IMR-90 (cell line): Measurements from ENCODE around the gene MAP1LC3B2. TPM values are rescaled to one million over a fixed set of nuclear protein-coding genes. Genes with fewer than 3 reads are reported as not detected.

Experiments used
- ATAC-seq: fragments of 200-7000 bp; cut with Tn5 transposase; 2 replicates; pipeline ENCODE4 v1.9.1; 2020; ENCODE audit warnings: low read depth, mild to moderate bottlenecking, moderate library complexity
- BruUV-seq: library from RNA; stranded (reverse); fragments of 400-500 nt; replicated peaks from 2 replicates; lab custom pipeline; 2021; lab: Mats Ljungman, UMichigan
- CTCF ChIA-PET: fragments of 300-600 bp; formaldehyde crosslinking; extraction: SDS; loops from one replicate; lab custom pipeline; 2021; ENCODE audit warnings: antibody characterized with exemption; lab: Yijun Ruan, JAX
- POLR2A ChIA-PET: fragments of 300-600 bp; sonication (Branson Sonifier 250); formaldehyde crosslinking; loops from one replicate; lab custom pipeline; 2022; ENCODE audit warnings: antibody characterized with exemption; ENCODE audit not compliant: unreplicated experiment; lab: Charles Lee
- DNase-seq: peaks from one replicate; pipeline ENCODE4 v3.0.0; 2013
- H2AFZ ChIP-seq: replicated peaks from 2 replicates; pipeline ENCODE3; 2013; ENCODE audit warnings: low read length, mild to moderate bottlenecking; ENCODE audit not compliant: poor library complexity
- H2AK5ac ChIP-seq: 2 replicates; pipeline ENCODE4 v1.6.1; 2013; ENCODE audit warnings: low read depth, low read length, inconsistent platforms
- H2AK9ac ChIP-seq: replicated peaks from 2 replicates; pipeline ENCODE3; 2013; ENCODE audit warnings: mild to moderate bottlenecking, low read depth, low read length, moderate library complexity; ENCODE audit not compliant: poor library complexity
- H2BK120ac ChIP-seq: 2 replicates; pipeline ENCODE4 v1.6.1; 2013; ENCODE audit warnings: low read depth, low read length, inconsistent platforms
- H2BK15ac ChIP-seq: 3 replicates; pipeline ENCODE4 v1.6.1; 2013; ENCODE audit warnings: low read depth, low read length, inconsistent platforms
- H2BK20ac ChIP-seq: 2 replicates; pipeline ENCODE4 v1.6.1; 2013; ENCODE audit warnings: low read depth, mild to moderate bottlenecking, inconsistent platforms, low read length, moderate library complexity
- H2BK5ac ChIP-seq: 2 replicates; pipeline ENCODE4 v1.6.1; 2013; ENCODE audit warnings: mild to moderate bottlenecking, low read depth, low read length, inconsistent platforms; ENCODE audit not compliant: poor library complexity, severe bottlenecking
- H3K14ac ChIP-seq: replicated peaks from 2 replicates; pipeline ENCODE4 v1.6.1; 2013; ENCODE audit warnings: low read depth, low read length, inconsistent platforms
- H3K18ac ChIP-seq: 2 replicates; pipeline ENCODE4 v1.6.1; 2013; ENCODE audit warnings: low read depth, low read length, control low read depth
- H3K23ac ChIP-seq: 2 replicates; pipeline ENCODE4 v1.6.1; 2013; ENCODE audit warnings: low read depth, low read length, inconsistent platforms
- H3K27ac ChIP-seq: 2 replicates; pipeline ENCODE4 v1.5.1; 2013; ENCODE audit warnings: mild to moderate bottlenecking, control low read depth, low read length; ENCODE audit not compliant: insufficient read depth
- H3K27me3 ChIP-seq: 2 replicates; pipeline ENCODE4 v1.6.1; 2013; ENCODE audit warnings: low read length; ENCODE audit not compliant: control insufficient read depth, insufficient read depth
- H3K36me3 ChIP-seq: 2 replicates; pipeline ENCODE4 v1.6.1; 2013; ENCODE audit warnings: low read length, mixed read lengths; ENCODE audit not compliant: control insufficient read depth, insufficient read depth
- H3K4ac ChIP-seq: 2 replicates; pipeline ENCODE4 v1.6.1; 2013; ENCODE audit warnings: low read depth, low read length, inconsistent platforms
- H3K4me1 ChIP-seq: 2 replicates; pipeline ENCODE4 v1.6.1; 2013; ENCODE audit warnings: low read length, mixed read lengths; ENCODE audit not compliant: control insufficient read depth, insufficient read depth
- H3K4me2 ChIP-seq: 2 replicates; pipeline ENCODE4 v1.6.1; 2013; ENCODE audit warnings: low read depth, mild to moderate bottlenecking, control low read depth, low read length, moderate library complexity
- H3K4me3 ChIP-seq: 2 replicates; pipeline ENCODE4 v1.5.1; 2013; ENCODE audit warnings: low read depth, mild to moderate bottlenecking, control low read depth, low read length, moderate library complexity; ENCODE audit not compliant: insufficient read depth
- H3K56ac ChIP-seq: 2 replicates; pipeline ENCODE4 v1.6.1; 2013; ENCODE audit warnings: low read length, inconsistent platforms; ENCODE audit not compliant: insufficient read depth; ENCODE audit errors: extremely low read depth
- H3K79me1 ChIP-seq, 2 experiments: 2 replicates each; pipeline ENCODE4 v1.6.1; 2013; ENCODE audit warnings: low read length in 2 of 2, inconsistent platforms in 1 of 2, low read depth in 1 of 2
- H3K9ac ChIP-seq: 2 replicates; pipeline ENCODE4 v1.6.1; 2013; ENCODE audit warnings: low read depth, low read length, control low read depth
- H3K9me1 ChIP-seq: 2 replicates; pipeline ENCODE4 v1.6.1; 2013; ENCODE audit warnings: low read length, inconsistent platforms; ENCODE audit not compliant: insufficient read depth
- H3K9me3 ChIP-seq: 2 replicates; pipeline ENCODE4 v1.6.1; 2013; ENCODE audit warnings: low read length; ENCODE audit not compliant: control insufficient read depth, insufficient read depth
- H4K20me1 ChIP-seq: 2 replicates; pipeline ENCODE4 v1.6.1; 2013; ENCODE audit warnings: low read length, inconsistent platforms; ENCODE audit not compliant: insufficient read depth
- H4K5ac ChIP-seq: 2 replicates; pipeline ENCODE4 v1.6.1; 2013; ENCODE audit warnings: mild to moderate bottlenecking, low read depth, low read length, control low read depth
- H4K8ac ChIP-seq, 2 experiments: 2 replicates each; pipeline ENCODE4 v1.6.1; 2013; ENCODE audit warnings: low read depth in 2 of 2, low read length in 2 of 2, control low read depth in 1 of 2, inconsistent platforms in 1 of 2
- H4K91ac ChIP-seq: 2 replicates; pipeline ENCODE4 v1.6.1; 2013; ENCODE audit warnings: low read depth, low read length, inconsistent platforms; ENCODE audit not compliant: insufficient read depth
- CHD1 ChIP-seq: IDR thresholded peaks from 2 replicates; pipeline ENCODE4 v1.6.1; 2012; ENCODE audit warnings: low read depth, low read length, improper control_type of control experiment
- FOS ChIP-seq: fragments of 150-350 bp; IDR thresholded peaks from 2 replicates; pipeline ENCODE4 v1.6.1; 2016; ENCODE audit warnings: low read depth, low read length
- NFE2L2 ChIP-seq: fragments of 150-350 bp; IDR thresholded peaks from 2 replicates; pipeline ENCODE4 v1.6.1; 2016; ENCODE audit warnings: low read depth, mild to moderate bottlenecking, low read length
- POLR2A ChIP-seq: IDR thresholded peaks from 2 replicates; pipeline ENCODE4 v1.6.1; 2012; ENCODE audit warnings: mild to moderate bottlenecking, low read depth, low read length
- RAD21 ChIP-seq: IDR thresholded peaks from 2 replicates; pipeline ENCODE4 v1.6.1; 2012; ENCODE audit warnings: low read length, improper control_type of control experiment
- RFX5 ChIP-seq: IDR thresholded peaks from 2 replicates; pipeline ENCODE4 v1.8.0; 2012; ENCODE audit warnings: low read depth, mild to moderate bottlenecking, low read length, moderate library complexity
- SMC3 ChIP-seq: fragments of 150-350 bp; IDR thresholded peaks from 2 replicates; pipeline ENCODE4 v1.6.1; 2016; ENCODE audit warnings: low read depth, mild to moderate bottlenecking, antibody characterized with exemption, low read length, moderate library complexity
- WGBS, 2 experiments: methylation state at CpG; one replicate each; pipeline versions ENCODE4 v1.1.5 to v1.1.7; 2013; ENCODE audit warnings: missing lambda C conversion rate in 2 of 2; ENCODE audit not compliant: insufficient read length in 1 of 2; ENCODE audit errors: extremely low coverage in 2 of 2; 5-methylcytosine and 5-hydroxymethylcytosine counted together
- dilution Hi-C: fragments of 300-500 bp; cut with HindIII; formaldehyde crosslinking; loops from one replicate; pipeline ENCODE4 v1.14.3; 2018; ENCODE audit warnings: low sequenced_read_pairs; ENCODE audit not compliant: unreplicated experiment
- in situ Hi-C: fragments of 300-500 bp; cut with MboI; formaldehyde crosslinking; loops from 3 replicates; pipeline ENCODE4 v1.14.3; 2019; ENCODE audit warnings: low sequenced_read_pairs, inconsistent platforms, mixed read lengths
- intact Hi-C: fragments of 100-400 bp; cut with micrococcal nuclease; formaldehyde crosslinking; loops from 2 replicates; pipeline ENCODE4 v1.10.0; 2022
- polyA plus RNA-seq, 3 experiments: library from polyadenylated mRNA; depleted of rRNA; stranded (reverse); fragments of >200 nt; gene quantifications; 2 replicates each; pipeline ENCODE4 v1.2.3, GENCODE V29; 2012; ENCODE audit warnings: low replicate concordance in 1 of 3
- total RNA-seq: library from RNA; depleted of rRNA; stranded (reverse); fragments of >200 nt; gene quantifications from 2 replicates; pipeline ENCODE4 v1.2.3, GENCODE V29; 2012
- TF ChIP-seq, protein P1 (sequence below): conservative IDR thresholded peaks from 2 replicates; pipeline ENCODE4 v1.5.1; 2012; ENCODE audit warnings: mild to moderate bottlenecking, low read depth, low read length, improper control_type of control experiment

Gene MAP1LC3B2
- total and polyA plus RNA-seq, 2 of the 4 experiments (the other 2 are of a cell fraction): 1.4 TPM; not detected in 1

DNA sequence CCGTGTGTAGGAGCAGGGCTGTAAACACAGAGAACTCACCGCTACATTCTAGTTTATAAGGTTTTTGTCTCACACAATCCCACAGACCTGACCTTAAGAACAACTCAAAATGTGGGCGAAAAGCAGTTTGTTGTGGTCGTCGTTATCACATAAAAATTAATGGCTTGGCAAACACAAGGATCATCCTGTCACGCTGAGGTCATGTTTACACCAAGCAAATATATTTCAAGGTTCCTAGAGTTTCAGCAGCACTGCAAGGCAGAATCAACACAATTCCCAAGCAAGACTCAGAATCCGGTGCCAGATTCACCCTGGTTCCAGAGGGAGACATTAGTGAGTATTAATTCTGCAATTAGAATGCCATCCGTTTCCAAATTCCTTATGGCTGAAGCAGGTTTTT is 30.1 kb upstream of the MAP1LC3B2 start:
- no peak for ATAC-seq
- no peaks in the 10 kb centered on the region for H3K27me3 ChIP-seq
- H3K4me1 ChIP-seq: peaks cover 16% of the 10 kb centered on the region
- peak; percentile 59 for DNase-seq
- peak overlapping the region; percentile 38; the same call in 1 of the 2 replicates for H3K4ac ChIP-seq
- no peak overlapping the region for H3K18ac ChIP-seq
- WGBS, 2 experiments: no CpG with 5 or more reads among the region's 8 CpGs
- no peak overlapping the region for H2AK9ac ChIP-seq
- H3K9me3 ChIP-seq: no peaks in the 10 kb centered on the region
- no peak overlapping the region for H2BK5ac ChIP-seq
- no TSS peak for BruUV-seq
- peak overlapping the region in 1 of 2 experiments; percentile 46; a peak in 1 of 4 replicates for H4K8ac ChIP-seq
- H3K79me1 ChIP-seq: no peaks in the 10 kb centered on the region
- H3K14ac ChIP-seq: 0 out of 2 replicates have a peak overlapping the region, but pooled peaks have one; percentile 0
- ChIA-PET POLR2A (no interaction called here), CTCF (no interaction called here)
- H3K56ac ChIP-seq: peak overlapping the region; percentile 9; the same call in 1 of the 2 replicates
- peak overlapping the region; percentile 79; the same call in 1 of the 2 replicates for H2AK5ac ChIP-seq
- in situ Hi-C loops: no loop called here
- no peak overlapping the region for H3K27ac ChIP-seq
- dilution Hi-C loops: no loop called here
- no peak overlapping the region for H3K4me2 ChIP-seq
- TF ChIP-seq POLR2A (no peak), CHD1 (no peak), SMC3 (no peak), NFE2L2 (no peak), RFX5 (no peak), RAD21 (no peak), FOS (no peak)
- TF ChIP-seq, protein P1, sequence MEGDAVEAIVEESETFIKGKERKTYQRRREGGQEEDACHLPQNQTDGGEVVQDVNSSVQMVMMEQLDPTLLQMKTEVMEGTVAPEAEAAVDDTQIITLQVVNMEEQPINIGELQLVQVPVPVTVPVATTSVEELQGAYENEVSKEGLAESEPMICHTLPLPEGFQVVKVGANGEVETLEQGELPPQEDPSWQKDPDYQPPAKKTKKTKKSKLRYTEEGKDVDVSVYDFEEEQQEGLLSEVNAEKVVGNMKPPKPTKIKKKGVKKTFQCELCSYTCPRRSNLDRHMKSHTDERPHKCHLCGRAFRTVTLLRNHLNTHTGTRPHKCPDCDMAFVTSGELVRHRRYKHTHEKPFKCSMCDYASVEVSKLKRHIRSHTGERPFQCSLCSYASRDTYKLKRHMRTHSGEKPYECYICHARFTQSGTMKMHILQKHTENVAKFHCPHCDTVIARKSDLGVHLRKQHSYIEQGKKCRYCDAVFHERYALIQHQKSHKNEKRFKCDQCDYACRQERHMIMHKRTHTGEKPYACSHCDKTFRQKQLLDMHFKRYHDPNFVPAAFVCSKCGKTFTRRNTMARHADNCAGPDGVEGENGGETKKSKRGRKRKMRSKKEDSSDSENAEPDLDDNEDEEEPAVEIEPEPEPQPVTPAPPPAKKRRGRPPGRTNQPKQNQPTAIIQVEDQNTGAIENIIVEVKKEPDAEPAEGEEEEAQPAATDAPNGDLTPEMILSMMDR: no peak
- no peak overlapping the region for H2AFZ ChIP-seq
- no peak overlapping the region for H3K9ac ChIP-seq
- H3K4me3 ChIP-seq: no peak overlapping the region
- peak overlapping the region; percentile 49; the same call in 1 of the 2 replicates for H2BK120ac ChIP-seq
- H4K5ac ChIP-seq: no peak overlapping the region
- intact Hi-C loops: loop anchor here (5.0 to 10.0 kb wide), 2 partner anchors 97 to 534 kb away; no protein-coding TSS in a partner anchor
- no peak overlapping the region; the same call in 2 of the 3 replicates for H2BK15ac ChIP-seq
- no peaks in the 10 kb centered on the region for H4K20me1 ChIP-seq
- no peaks in the 10 kb centered on the region for H3K36me3 ChIP-seq
- H3K23ac ChIP-seq: 0 out of 2 replicates have a peak overlapping the region, but pooled peaks have one; percentile 52
- H3K9me1 ChIP-seq: peaks cover 21% of the 10 kb centered on the region
- peak overlapping the region; percentile 43; the same call in 1 of the 2 replicates for H2BK20ac ChIP-seq
- no peak overlapping the region for H4K91ac ChIP-seq
